Astrocyte (in vitro differentiated cells and primary cell): ENCODE data around the gene DGKI. TPM values are rescaled to one million over a fixed set of nuclear protein-coding genes. Genes with fewer than 3 reads are reported as not detected.

Experiments
- DNase-seq: peaks from one replicate; pipeline ENCODE4 v3.0.0-alpha.2; 2010; ENCODE audit warnings: low read depth
- FAIRE-seq: peaks from 2 replicates; lab custom pipeline; 2011; peaks lifted over from hg19 to GRCh38; lab: Jason Lieb, UNC
- H2AFZ ChIP-seq: 2 replicates; pipeline ENCODE4 v1.6.0; 2012; ENCODE audit warnings: low read depth, low read length, inconsistent platforms
- H3K27ac ChIP-seq: 2 replicates; pipeline ENCODE4 v1.5.1; 2011; ENCODE audit warnings: low read depth, low read length, inconsistent platforms
- H3K27me3 ChIP-seq: 2 replicates; pipeline ENCODE4 v1.6.0; 2011; ENCODE audit warnings: low read length, inconsistent platforms; ENCODE audit not compliant: insufficient read depth
- H3K36me3 ChIP-seq: 2 replicates; pipeline ENCODE4 v1.5.1; 2011; ENCODE audit warnings: low read length, inconsistent platforms; ENCODE audit not compliant: insufficient read depth
- H3K4me1 ChIP-seq: 2 replicates; pipeline ENCODE4 v1.5.1; 2011; ENCODE audit warnings: low read length, inconsistent platforms; ENCODE audit not compliant: insufficient read depth
- H3K4me2 ChIP-seq: 2 replicates; pipeline ENCODE4 v1.6.0; 2012; ENCODE audit warnings: low read length, inconsistent platforms
- H3K4me3 ChIP-seq: 2 replicates; pipeline ENCODE4 v1.5.1; 2011; ENCODE audit warnings: low read depth, mild to moderate bottlenecking, low read length, inconsistent platforms; ENCODE audit not compliant: insufficient read depth
- H3K79me2 ChIP-seq: 2 replicates; pipeline ENCODE4 v1.6.0; 2012; ENCODE audit warnings: mild to moderate bottlenecking, low read length, inconsistent platforms; ENCODE audit not compliant: insufficient read depth
- H3K9ac ChIP-seq: 2 replicates; pipeline ENCODE4 v1.6.0; 2012; ENCODE audit warnings: mild to moderate bottlenecking, low read length, inconsistent platforms
- H3K9me3 ChIP-seq: 2 replicates; pipeline ENCODE4 v1.5.1; 2012; ENCODE audit warnings: low read depth, mild to moderate bottlenecking, low read length, inconsistent platforms; ENCODE audit not compliant: insufficient read depth
- H4K20me1 ChIP-seq: 2 replicates; pipeline ENCODE4 v1.6.0; 2012; ENCODE audit warnings: low read length, inconsistent platforms; ENCODE audit not compliant: insufficient read depth
- H3K27ac Mint-ChIP-seq: one replicate; pipeline ENCODE4 v1.8.0; 2021; ENCODE audit warnings: mild to moderate bottlenecking, mixed read lengths; ENCODE audit not compliant: unreplicated experiment
- H3K27me3 Mint-ChIP-seq: one replicate; pipeline ENCODE4 v1.8.0; 2021; ENCODE audit warnings: low read depth, mixed read lengths; ENCODE audit not compliant: unreplicated experiment
- H3K36me3 Mint-ChIP-seq: one replicate; pipeline ENCODE4 v1.8.0; 2021; ENCODE audit warnings: low read depth, mixed read lengths; ENCODE audit not compliant: unreplicated experiment
- H3K4me1 Mint-ChIP-seq: one replicate; pipeline ENCODE4 v1.8.0; 2021; ENCODE audit warnings: low read depth, mixed read lengths; ENCODE audit not compliant: unreplicated experiment
- H3K4me3 Mint-ChIP-seq: one replicate; pipeline ENCODE4 v1.8.0; 2021; ENCODE audit warnings: mild to moderate bottlenecking, moderate library complexity, mixed read lengths; ENCODE audit not compliant: unreplicated experiment
- H3K9me3 Mint-ChIP-seq: one replicate; pipeline ENCODE4 v1.8.0; 2021; ENCODE audit warnings: mild to moderate bottlenecking, mixed read lengths; ENCODE audit not compliant: unreplicated experiment
- CTCF ChIP-seq: IDR thresholded peaks from 2 replicates; pipeline ENCODE4 v1.5.1; 2011; ENCODE audit warnings: low read depth, mild to moderate bottlenecking, inconsistent platforms, low read length, moderate library complexity; ENCODE audit not compliant: insufficient read depth
- EZH2 ChIP-seq: IDR thresholded peaks from 2 replicates; pipeline ENCODE4 v1.6.1; 2012; ENCODE audit warnings: mild to moderate bottlenecking, low read length, inconsistent platforms; ENCODE audit not compliant: insufficient read depth
- total RNA-seq: library from RNA; stranded (reverse); gene quantifications from 2 replicates; pipeline ENCODE4 v1.2.1, GENCODE V29; 2021

DGKI gene
- total RNA-seq, 1 donor from 2014 or later = 6.3 TPM

- Histone ChIP-seq H3K27ac (no peak overlapping the region), H3K36me3 (no peaks in the 10 kb centered on the region), H2AFZ (no peak overlapping the region), H3K27me3 (no peaks in the 10 kb centered on the region), H3K79me2 (no peaks in the 10 kb centered on the region), H3K4me1 (no peaks in the 10 kb centered on the region), H3K4me3 (no peak overlapping the region), H3K9me3 (no peaks in the 10 kb centered on the region), H3K4me2 (no peak overlapping the region), H3K9ac (no peak overlapping the region), H4K20me1 (no peaks in the 10 kb centered on the region)
- TF ChIP-seq EZH2 = no peak
- no peak for TF ChIP-seq CTCF
- Mint-ChIP-seq H3K4me3 (no peak overlapping the region), H3K27me3 (no peaks in the 10 kb centered on the region), H3K27ac (no peak overlapping the region), H3K9me3 (peaks cover 4% of the 10 kb centered on the region), H3K36me3 (peaks cover 7% of the 10 kb centered on the region), H3K4me1 (no peaks in the 10 kb centered on the region)
- DNase-seq (no peak), FAIRE-seq (no peak)
Measured at GRCh38 chr7:137795211-137795610, 51.6 kb downstream of the DGKI start.

GRCh38 chr7:137791930-137792329 is 54.8 kb downstream of the DGKI start:
- no peak for DNase-seq
- TF ChIP-seq CTCF = no peak
- no peak for TF ChIP-seq EZH2
- Histone ChIP-seq H3K4me1 (no peaks in the 10 kb centered on the region), H2AFZ (no peak overlapping the region), H3K27ac (no peak overlapping the region), H3K9me3 (no peaks in the 10 kb centered on the region), H3K4me2 (no peak overlapping the region), H3K36me3 (no peaks in the 10 kb centered on the region), H3K79me2 (no peaks in the 10 kb centered on the region), H4K20me1 (no peaks in the 10 kb centered on the region), H3K27me3 (no peaks in the 10 kb centered on the region), H3K4me3 (no peak overlapping the region), H3K9ac (no peak overlapping the region)
- Mint-ChIP-seq H3K36me3 (peaks cover 7% of the 10 kb centered on the region), H3K27ac (no peak overlapping the region), H3K9me3 (peaks cover 9% of the 10 kb centered on the region), H3K4me3 (no peak overlapping the region), H3K4me1 (no peaks in the 10 kb centered on the region), H3K27me3 (no peaks in the 10 kb centered on the region)
- FAIRE-seq = no peak

- Histone ChIP-seq H4K20me1 (no peaks in the 10 kb centered on the region), H3K36me3 (no peaks in the 10 kb centered on the region), H3K4me1 (no peaks in the 10 kb centered on the region), H3K79me2 (no peaks in the 10 kb centered on the region), H3K27ac (no peak overlapping the region), H2AFZ (no peak overlapping the region), H3K4me3 (no peak overlapping the region), H3K4me2 (no peak overlapping the region), H3K9me3 (no peaks in the 10 kb centered on the region), H3K9ac (no peak overlapping the region), H3K27me3 (no peaks in the 10 kb centered on the region)
- no peak for FAIRE-seq
- Mint-ChIP-seq H3K27me3 (no peaks in the 10 kb centered on the region), H3K4me3 (no peak overlapping the region), H3K4me1 (no peaks in the 10 kb centered on the region), H3K36me3 (peaks cover 7% of the 10 kb centered on the region), H3K27ac (no peak overlapping the region), H3K9me3 (peaks cover 10% of the 10 kb centered on the region)
- TF ChIP-seq EZH2 (no peak), CTCF (no peak)
- no peak for DNase-seq
Measured at GRCh38 chr7:137790828-137791227, 55.9 kb downstream of the DGKI start.
